ENCODE results near the gene IL1RAPL2. TPM values are rescaled to one million over a fixed set of nuclear protein-coding genes. Genes with fewer than 3 reads are reported as not detected.

IL1RAPL2 gene
- total and polyA plus RNA-seq, 10 of the 15 experiments (the other 5 are each of a cell fraction or from before 2014, with no cell fraction given): 0.19 TPM; not detected in 9

- no peak overlapping the region for H2AFZ ChIP-seq (ENCODE audit: control insufficient read depth, low read depth, low read length)
- no peak overlapping the region for H3K4me2 ChIP-seq (ENCODE audit: control insufficient read depth, insufficient read depth)
- H4K20me1 ChIP-seq (ENCODE audit: control insufficient read depth, insufficient read depth): no peaks in the 10 kb centered on the region
- H3K27ac ChIP-seq (ENCODE audit: control insufficient read depth, insufficient read depth): no peak overlapping the region
- no peaks in the 10 kb centered on the region for H3K79me2 ChIP-seq (ENCODE audit: control insufficient read depth, insufficient read depth, low read length)
- whole genome bisulfite sequencing (ENCODE audit: insufficient coverage, insufficient replicate concordance, low lambda C conversion rate, missing lambda C conversion rate): 32% methylated on average over 2 of the region's 2 CpGs
- DNase-seq (ENCODE audit: low read depth, low spot score): no peak
- no peaks in the 10 kb centered on the region for H3K27me3 ChIP-seq (replicated peaks in 1 of 2; ENCODE audit: control insufficient read depth in 2 of 2, insufficient read depth in 2 of 2, low read length in 1 of 2)
- no peak for ATAC-seq
- no peaks in the 10 kb centered on the region for H3K9me3 ChIP-seq (replicated peaks; ENCODE audit: control insufficient read depth, insufficient read depth, low read length)
- intact Hi-C loops (cut with micrococcal nuclease; ENCODE audit: unreplicated experiment): no loop called here
- POLR2A ChIA-PET: no interaction called here
- no peak for FAIRE-seq
- no peaks in the 10 kb centered on the region for H3K36me3 ChIP-seq (ENCODE audit: control insufficient read depth in 2 of 2, insufficient read depth in 2 of 2, low read length in 1 of 2)
- SMC1A ChIA-PET (ENCODE audit: uncharacterized antibody, unreplicated experiment): no interaction called here
- TF ChIP-seq WRNIP1 (IDR thresholded peaks at IDR 0.05; ENCODE audit: borderline replicate concordance, low read depth, low read length): no peak
- TF ChIP-seq MTA3 (IDR thresholded peaks at IDR 0.05; ENCODE audit: borderline replicate concordance, low read length): no peak
- TF ChIP-seq TCF3 (IDR thresholded peaks at IDR 0.05; ENCODE audit: borderline replicate concordance, insufficient read depth, low read depth, low read length): no peak
- no peak for TF ChIP-seq SUZ12 (IDR thresholded peaks at IDR 0.05; ENCODE audit: unreplicated experiment)
- no peak for TF ChIP-seq NR2F1 (conservative IDR thresholded peaks at IDR 0.05)
- TF ChIP-seq BACH1 (IDR thresholded peaks at IDR 0.05; ENCODE audit: borderline replicate concordance): no peak
- no peak for TF ChIP-seq SMC3 (IDR thresholded peaks at IDR 0.05; ENCODE audit: borderline replicate concordance, low read length)
- no peak overlapping the region for H3K4me3 ChIP-seq
- no peak overlapping the region for H3K9ac ChIP-seq (ENCODE audit: control insufficient read depth, insufficient read depth, low read length)
- no peaks in the 10 kb centered on the region for H3K4me1 ChIP-seq (ENCODE audit: control insufficient read depth, insufficient read depth, low read length)
- in situ Hi-C loops (cut with MboI): no loop called here
- BruUV-seq (replicated peaks): no TSS peak
- RAD21 ChIA-PET (ENCODE audit: unreplicated experiment): no interaction called here
- CTCF ChIA-PET: no interaction called here
Measured at GRCh38 chrX:105314458-105314857, 748.5 kb downstream of the IL1RAPL2 start.

DNA sequence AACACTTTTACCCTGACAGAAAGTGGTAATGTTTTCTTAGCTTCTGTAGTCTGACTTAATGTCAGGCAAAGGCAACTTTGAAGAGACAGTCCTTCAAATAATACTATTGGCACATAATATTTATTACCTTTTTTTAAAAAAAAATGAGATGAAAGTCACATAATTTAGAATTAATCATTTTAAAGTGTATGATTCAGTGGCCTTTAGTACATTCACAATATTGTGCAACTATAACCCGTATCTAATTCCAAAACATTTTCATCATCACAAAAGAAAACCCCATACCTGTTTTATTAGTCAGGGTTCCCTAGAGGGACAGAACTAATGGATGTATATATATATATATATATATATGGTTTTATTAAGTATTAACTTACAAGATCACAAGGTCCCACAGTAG is 749.2 kb downstream of the IL1RAPL2 start:
- H4K20me1 ChIP-seq (ENCODE audit: control insufficient read depth, insufficient read depth): no peaks in the 10 kb centered on the region
- H3K79me2 ChIP-seq (ENCODE audit: control insufficient read depth, insufficient read depth, low read length): no peaks in the 10 kb centered on the region
- in situ Hi-C loops (cut with MboI): no loop called here
- intact Hi-C loops (cut with micrococcal nuclease; ENCODE audit: unreplicated experiment): no loop called here
- RAD21 ChIA-PET (ENCODE audit: unreplicated experiment): no interaction called here
- no peak overlapping the region for H3K9ac ChIP-seq (ENCODE audit: control insufficient read depth, insufficient read depth, low read length)
- no TSS peak for BruUV-seq (replicated peaks)
- no peak overlapping the region for H3K27ac ChIP-seq (ENCODE audit: control insufficient read depth, insufficient read depth)
- no peak for DNase-seq (ENCODE audit: low read depth, low spot score)
- no peaks in the 10 kb centered on the region for H3K9me3 ChIP-seq (replicated peaks; ENCODE audit: control insufficient read depth, insufficient read depth, low read length)
- 0% methylated on average over 1 of the region's 1 CpG for WGBS (ENCODE audit: insufficient coverage, insufficient replicate concordance, low lambda C conversion rate, missing lambda C conversion rate)
- H3K4me2 ChIP-seq (ENCODE audit: control insufficient read depth, insufficient read depth): no peak overlapping the region
- no peaks in the 10 kb centered on the region for H3K36me3 ChIP-seq (ENCODE audit: control insufficient read depth in 2 of 2, insufficient read depth in 2 of 2, low read length in 1 of 2)
- CTCF ChIA-PET: no interaction called here
- H3K4me3 ChIP-seq: no peak overlapping the region
- TF ChIP-seq ZNF384 (IDR thresholded peaks at IDR 0.05; ENCODE audit: borderline replicate concordance, low read depth, low read length): no peak
- TF ChIP-seq REST (IDR thresholded peaks at IDR 0.05; ENCODE audit: low read depth, low read length): no peak
- no peak for TF ChIP-seq NR2C2 (IDR thresholded peaks at IDR 0.05; ENCODE audit: borderline replicate concordance, control insufficient read depth, insufficient read length, low read depth)
- no peak for TF ChIP-seq TCF7 (IDR thresholded peaks at IDR 0.05; ENCODE audit: borderline replicate concordance)
- TF ChIP-seq HDGF (IDR thresholded peaks at IDR 0.05): no peak
- H3K4me1 ChIP-seq (ENCODE audit: control insufficient read depth, insufficient read depth, low read length): no peaks in the 10 kb centered on the region
- H3K27me3 ChIP-seq (replicated peaks in 1 of 2; ENCODE audit: control insufficient read depth in 2 of 2, insufficient read depth in 2 of 2, low read length in 1 of 2): no peaks in the 10 kb centered on the region
- SMC1A ChIA-PET (ENCODE audit: uncharacterized antibody, unreplicated experiment): no interaction called here
- POLR2A ChIA-PET: no interaction called here
- ATAC-seq: no peak
- no peak overlapping the region for H2AFZ ChIP-seq (ENCODE audit: control insufficient read depth, low read depth, low read length)
- FAIRE-seq: no peak
